Inflammatory macrophage treated with lipopolysaccharide for 1 hour (primary cell): ENCODE measurements around the gene SCN11A.

Experiments used
- DNase-seq, 2 donors: peaks; one replicate each; pipeline ENCODE4 v3.0.0-alpha.2; 2020 to 2022

SCN11A gene

DNA sequence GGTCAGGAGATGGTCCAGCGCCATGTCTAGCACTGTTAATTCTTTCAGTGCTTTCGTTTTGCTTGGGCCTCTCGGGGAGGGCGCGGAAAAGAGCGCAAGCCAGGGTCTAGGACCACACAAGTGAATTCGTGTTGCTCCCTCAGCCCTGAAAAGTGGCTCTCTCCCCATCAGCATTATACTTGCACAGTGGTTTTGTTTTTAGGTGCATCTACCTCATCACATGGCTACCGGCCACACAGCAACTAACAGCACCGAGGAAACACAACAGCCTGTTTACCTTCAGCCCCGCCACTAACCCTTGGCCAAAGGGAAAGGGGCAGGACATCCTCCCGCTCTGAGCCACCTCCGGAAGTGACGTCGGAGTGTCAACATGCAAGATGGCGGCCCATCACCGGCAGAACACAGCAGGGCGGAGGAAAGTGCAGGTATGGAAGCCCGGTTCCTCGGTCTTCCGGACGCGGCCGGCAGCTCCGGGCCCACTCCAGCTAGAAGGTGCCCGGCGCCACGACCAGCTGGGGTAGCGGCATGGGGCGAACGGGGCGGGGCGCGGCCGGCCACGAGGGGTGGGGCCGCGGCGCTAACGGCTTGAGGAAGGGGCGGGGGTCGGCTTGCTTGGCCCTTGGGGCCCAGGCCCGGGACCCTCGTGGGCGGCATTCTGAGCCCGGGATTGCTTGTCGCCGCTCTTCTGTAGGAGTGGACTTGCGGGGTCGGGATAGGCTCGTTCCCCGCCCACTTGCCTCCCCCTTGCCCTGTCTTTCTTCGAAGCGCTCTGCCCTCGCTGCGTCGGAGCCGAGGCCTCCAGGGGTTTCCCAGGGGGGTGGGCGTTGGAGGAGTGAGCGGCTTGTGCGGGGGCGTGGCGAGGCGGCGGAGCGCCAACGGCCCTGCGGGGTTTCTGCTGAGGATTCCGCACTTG is at the start of gene SCN11A, which contains the start of gene WDR48:
TSS of gene SCN11A (minus strand) at position 296 of the 913 bp plus-strand sequence. CDS start 101,582 bp downstream, outside the sequence.
TSS of gene WDR48 (plus strand) at position 368 of the 913 bp plus-strand sequence. CDS start at position 378, 10 bp downstream.
- DNase-seq: peak; percentile 88 to 90

DNA sequence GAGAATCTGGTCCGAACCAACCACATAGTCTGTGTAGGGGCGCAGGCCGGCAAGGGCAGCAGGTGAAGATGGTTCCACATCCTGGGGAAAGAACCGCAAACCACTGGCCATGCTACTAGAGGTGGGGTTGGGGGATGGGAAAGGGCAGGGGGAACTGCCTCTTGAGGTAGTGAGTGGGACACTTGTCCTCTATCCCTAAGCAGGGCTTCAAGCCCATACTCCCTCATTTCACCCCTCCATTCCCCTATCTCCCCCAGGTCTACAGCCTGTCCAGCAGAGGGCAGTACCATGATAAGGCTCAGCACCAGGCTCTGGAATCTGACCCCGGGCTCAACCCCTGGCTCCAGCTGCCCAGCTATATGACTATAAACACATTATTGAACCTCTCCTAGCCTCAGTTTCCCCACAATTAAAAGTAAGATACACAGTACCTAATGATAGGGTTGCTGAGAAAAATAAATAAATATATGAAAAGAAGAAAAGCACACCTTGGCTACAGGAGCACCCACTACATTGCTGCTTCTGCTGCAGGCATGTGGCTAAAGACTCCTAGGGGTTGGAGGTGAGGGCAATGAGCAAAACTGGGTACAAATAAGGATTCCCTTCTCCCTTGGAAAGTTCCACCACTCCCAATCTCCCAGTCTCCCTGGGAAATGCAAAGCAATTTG is 49.4 kb upstream of the SCN11A start:
- peak; percentile 27 to 57 for DNase-seq

DNA sequence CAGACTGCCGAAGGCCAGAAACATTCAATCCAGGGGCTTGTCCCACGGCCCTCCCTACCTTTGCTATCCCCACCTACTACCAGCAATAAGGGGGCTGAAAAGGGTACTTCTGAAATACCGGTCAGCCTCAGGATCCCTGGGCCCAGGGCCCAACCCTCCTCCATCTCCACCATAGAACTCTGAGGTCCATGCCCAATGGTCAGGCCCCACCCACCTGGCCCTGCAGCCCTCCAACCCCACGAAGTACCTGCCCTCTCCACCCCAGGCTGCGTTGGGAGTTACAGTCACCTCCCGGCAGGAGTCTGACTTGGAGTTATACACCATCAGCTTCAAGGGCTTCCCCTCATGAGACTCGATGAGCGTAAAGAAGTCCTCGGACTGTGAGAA is 48.7 kb upstream of the SCN11A start:
- DNase-seq: no peak

- no peak for DNase-seq
Observed at GRCh38 chr3:39099738-39100499, 48.2 kb upstream of the SCN11A start.

- DNase-seq: no peak
Observed at GRCh38 chr3:39099242-39099641, 47.5 kb upstream of the SCN11A start.

DNA sequence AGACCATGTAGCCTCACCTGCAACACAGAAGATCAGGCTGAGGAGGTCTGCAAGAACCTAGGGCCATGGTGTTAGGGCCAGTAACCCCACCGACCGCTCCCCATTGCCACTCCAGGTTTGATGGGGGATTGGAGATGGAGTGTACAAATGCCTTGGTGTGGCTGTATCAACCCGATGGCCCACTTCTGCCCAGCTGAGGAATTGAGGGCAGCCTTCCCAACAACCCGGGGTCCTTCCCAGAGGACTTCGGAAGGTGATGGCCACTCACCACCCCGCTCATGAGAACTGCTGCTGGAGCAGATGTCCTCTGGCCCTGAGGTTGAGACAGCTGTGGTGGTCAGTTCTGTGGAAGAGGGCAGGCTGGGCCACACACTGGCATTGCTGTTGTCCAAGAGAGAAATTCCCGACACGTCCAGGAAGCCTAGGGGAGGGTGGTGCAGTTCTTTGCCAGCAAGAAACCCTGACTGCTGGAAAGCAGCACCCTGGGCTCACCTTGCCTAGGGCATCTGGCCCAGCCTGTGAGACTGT is 46.8 kb upstream of the SCN11A start:
- DNase-seq: no peak

GRCh38 chr3:39097716-39098472 is 46.1 kb upstream of the SCN11A start:
- DNase-seq: no peak

DNA sequence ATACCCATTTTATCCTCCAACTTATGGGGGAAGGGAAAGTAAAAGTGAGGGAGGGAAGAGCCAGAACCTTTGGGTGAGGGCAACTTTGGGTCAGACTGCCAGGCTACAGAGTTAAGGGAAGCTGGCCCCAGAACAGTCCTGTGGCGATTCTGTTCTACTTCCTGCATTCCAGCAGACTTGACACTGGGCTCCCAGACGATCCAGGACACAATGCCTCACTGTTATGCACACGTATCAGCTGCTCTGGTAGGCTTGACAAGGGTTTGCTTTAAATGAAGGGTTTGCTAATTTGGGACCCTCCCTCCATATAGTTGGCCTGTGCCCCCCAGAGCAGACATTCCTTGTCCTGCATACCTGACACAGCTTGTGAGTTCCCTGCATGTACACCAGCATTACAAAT is 45.0 kb upstream of the SCN11A start:
- no peak for DNase-seq

DNA sequence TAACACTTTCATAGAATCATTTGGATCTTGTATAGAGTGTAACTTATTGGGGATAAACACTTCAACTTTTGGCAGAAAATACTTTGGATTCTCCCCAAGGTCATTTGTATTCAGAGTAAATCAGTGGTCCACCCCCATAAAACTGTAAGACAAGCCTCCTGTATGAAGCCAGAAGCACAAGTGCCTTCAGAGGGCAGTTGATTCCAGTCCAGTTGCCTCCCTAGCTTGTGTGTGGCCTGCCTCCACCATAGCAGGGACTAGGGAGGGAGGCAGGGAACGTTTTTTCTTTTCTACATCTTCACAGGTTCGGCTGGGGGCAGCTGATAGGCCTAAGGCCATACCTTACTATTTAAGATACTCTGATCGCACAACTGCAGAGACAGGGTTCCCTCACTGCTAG is 44.0 kb upstream of the SCN11A start:
- no peak for DNase-seq

DNA sequence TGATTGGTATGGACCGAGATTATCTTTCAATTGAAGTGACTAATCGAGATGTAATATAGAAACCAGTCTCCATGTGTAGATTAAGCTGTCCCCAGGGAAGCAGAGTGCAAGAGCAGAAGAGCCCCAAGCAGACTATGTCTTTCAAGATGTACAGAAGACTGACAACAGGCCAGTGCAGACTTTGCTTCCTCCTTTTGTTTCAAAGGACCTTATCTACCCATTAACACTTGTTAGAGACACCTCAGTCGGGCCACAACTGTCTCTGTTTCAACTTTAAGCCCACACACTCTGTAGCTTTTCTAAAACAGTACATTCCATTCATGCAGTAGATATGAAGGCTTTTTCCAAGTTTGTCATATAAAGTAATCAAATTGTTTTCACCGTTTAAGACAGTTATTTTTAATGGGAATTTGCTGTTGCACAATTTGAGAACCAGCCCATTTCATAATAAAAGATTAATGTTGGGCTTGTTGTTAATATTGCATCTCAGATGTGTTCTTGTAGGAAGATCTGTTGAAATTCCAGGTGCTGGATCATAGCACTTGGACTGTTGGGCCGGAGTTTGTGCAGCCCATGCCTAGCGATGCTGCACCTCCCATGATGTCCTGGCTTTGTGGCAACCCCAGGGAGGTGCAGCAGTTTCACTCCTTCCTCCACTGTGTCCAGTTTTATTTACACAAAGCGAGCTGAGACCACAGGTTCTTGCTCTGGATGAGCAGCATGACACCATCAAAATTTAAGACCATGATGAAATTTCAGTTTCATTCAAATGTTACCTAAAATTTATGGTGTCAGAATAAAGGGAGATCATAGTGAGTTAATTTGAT is 43.3 kb upstream of the SCN11A start:
- no peak for DNase-seq

DNA sequence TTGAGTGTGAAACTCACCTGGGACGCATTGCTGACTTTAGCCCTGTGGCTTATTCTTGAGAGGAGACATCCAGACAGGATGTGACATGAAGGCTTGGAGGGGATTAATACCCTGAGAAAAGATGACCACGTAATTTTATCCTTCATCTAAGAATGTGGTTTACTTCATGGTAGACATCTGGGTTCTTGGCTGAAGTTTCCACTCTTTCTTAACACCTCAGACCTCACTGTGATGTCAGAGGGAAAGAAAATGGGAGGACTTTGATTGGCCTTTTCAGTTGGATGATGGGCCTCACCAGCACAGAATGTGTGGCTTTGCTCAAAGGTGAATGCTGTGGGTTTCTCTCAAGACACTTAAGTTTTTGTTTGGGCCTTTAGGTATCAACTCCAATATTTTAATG is 39.2 kb upstream of the SCN11A start:
- DNase-seq: peak; percentile 22 to 23

DNA sequence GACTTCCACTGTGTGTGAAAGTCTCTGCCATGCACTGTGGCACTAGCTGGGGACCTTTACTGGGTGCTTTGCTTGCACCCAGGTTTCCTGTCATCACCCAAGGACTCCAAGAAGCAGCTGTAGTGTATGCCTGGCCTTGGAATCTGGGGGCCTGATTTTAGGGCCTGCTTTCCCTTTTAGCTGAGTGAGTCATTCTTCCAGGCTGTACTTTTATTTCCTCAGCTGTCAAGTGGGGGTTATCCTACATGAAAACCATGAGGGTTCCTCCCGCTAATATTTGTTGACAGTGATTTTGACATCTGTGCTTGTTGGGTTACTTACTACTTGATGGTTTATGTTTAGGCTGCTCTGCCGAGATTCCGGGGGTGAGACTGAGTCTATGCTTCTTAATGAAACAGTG is 37.1 kb upstream of the SCN11A start:
- DNase-seq: no peak

DNA sequence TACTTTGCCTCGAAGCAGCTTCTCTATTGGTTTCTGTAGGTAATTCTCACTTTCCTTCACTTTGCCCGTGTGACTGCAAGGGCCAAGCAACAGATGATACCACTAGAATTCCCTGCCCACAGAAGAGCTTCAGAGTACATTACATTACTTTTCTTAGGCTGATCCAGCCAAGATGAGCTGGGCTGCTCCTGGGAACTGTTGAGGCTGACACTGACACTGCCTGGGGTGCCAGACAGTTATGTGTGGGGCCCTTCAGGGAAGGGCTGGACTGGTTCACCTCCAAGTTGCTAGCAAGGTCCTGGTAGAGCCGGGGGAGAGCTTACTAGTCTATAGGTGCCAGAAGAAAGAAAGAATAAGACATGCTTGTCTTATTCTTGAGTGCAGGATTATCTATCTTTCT is 36.7 kb upstream of the SCN11A start:
- DNase-seq: no peak

DNA sequence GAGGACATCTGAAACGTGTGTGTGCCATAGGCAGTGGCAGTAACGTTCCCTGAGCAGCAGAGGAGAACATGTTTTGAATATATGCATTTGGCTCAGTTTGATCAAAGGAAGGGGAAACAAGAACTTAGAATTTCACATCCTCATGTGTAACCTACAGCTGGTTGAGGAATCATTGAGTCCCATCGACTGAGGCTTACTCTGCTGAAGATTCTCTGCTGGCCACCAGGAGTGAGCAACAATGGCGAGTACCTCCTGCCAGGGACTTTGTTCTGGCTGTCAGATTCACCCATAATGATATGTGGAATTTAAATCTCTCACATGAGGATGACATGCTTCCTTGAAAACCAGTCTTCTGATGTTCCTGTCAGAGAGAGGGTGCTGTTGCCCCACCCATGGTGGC is 34.4 kb upstream of the SCN11A start:
- DNase-seq: no peak

GRCh38 chr3:39082666-39083313 is 31.0 kb upstream of the SCN11A start:
- peak; percentile 9 to 12 for DNase-seq

DNA sequence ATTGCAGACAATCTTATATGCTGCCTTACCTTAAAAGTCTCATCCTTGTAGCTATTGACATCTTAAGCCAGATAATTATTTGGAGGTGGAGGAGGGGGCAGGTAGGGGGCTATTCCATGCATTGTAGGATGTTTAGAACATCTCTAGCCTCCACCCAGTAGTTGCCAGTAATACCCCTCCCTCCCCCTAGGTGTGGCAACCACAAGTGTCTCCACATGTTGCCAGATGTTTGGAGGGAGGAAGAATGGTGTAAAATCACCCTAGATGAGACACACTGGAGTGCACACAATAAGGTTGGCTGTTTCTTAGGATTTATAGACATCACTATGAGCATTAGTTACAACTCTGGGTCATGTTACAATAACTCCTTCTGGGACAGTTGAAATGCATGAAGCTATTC is 28.3 kb upstream of the SCN11A start:
- no peak for DNase-seq

- no peak for DNase-seq
Observed at GRCh38 chr3:39079530-39079929, 27.8 kb upstream of the SCN11A start.

DNA sequence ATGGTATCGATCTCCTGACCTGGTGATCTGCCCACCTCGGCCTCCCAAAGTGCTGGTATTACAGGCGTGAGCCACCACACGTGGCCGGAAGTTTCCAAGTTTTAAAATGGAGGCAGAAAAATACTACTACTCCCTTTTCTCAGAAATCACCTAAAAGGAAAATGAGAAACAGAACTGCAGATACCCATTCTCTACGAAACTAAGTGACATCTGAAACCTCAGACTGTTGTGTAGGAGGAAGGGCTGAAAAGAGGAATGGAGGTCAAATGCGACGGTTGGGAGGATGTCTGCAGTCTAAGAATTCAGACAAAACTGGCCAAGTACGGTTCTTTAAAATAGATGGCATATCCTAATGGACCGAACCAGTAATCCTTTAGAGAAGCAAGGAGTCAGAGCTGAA is 24.2 kb upstream of the SCN11A start:
- DNase-seq: no peak

DNA sequence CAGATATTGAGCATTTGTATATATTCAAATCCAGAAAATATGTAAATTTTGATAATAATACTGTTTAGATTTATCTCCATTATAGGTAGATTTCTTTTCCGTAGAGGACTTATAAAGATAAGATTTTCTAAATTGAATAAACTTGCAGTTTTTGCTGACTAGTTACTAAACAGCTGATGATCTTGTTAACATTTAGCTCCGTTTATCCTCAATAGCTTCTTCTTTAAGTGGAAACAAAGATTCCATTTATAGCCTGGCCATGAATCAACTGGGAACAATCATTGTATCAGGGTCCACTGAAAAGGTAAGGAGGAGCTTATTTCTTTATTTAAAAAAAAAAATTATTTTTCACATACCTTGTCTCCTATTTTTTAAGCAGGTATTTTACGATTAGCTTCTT is 16.8 kb upstream of the SCN11A start:
- no peak for DNase-seq

- DNase-seq: no peak
Observed at GRCh38 chr3:39067286-39067685, 15.5 kb upstream of the SCN11A start.

DNA sequence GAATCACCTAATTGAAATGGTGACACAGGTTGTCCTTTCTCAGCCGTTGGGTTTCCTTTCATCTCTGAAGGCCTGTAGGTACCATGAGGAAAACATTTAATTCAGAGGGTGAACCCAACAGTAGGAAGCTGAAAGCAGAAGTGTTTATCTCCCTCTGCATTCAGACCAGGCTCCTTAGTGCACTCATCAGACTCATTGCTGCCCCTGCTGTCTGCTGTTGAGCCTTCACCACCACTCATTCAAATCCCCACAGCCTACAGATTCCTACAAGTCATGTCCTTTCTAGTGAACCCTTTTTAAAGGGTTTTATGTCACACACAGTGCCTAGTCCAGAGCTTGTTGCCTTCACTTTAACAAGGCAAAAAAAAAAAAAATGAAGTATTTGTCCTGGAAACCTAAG is 13.5 kb upstream of the SCN11A start:
- peak; percentile 44 to 58 for DNase-seq
